ENCODE data around the gene ZCCHC17.

DNA sequence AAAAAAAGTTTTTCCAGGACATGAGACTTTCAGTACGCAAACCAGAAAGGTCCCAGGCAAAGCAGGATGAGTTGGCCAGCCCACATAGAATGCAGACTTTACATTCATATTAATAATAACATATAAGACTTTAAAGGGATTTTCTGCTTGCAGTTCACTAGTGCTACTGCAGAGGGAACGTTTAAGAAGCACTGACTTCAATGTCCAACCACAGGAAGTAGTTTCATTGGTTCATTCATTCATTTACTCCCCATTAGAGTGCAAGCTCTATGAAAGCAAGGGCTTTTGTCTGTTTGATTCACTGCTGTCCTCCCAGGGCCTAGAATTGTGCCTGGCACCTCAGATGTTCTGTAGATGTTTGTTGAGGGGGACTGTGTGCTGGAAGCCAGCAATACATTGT is 104.4 kb downstream of the ZCCHC17 start:
- TF ChIP-seq REST (IDR thresholded peaks at IDR 0.05; ENCODE audit: insufficient replicate concordance, low read depth) (no peak), POLR2AphosphoS5 (IDR thresholded peaks at IDR 0.05; ENCODE audit: low read depth) (no peak), GABPA (IDR thresholded peaks at IDR 0.05; ENCODE audit: low read depth) (no peak)
- TF ChIP-seq, protein P1, sequence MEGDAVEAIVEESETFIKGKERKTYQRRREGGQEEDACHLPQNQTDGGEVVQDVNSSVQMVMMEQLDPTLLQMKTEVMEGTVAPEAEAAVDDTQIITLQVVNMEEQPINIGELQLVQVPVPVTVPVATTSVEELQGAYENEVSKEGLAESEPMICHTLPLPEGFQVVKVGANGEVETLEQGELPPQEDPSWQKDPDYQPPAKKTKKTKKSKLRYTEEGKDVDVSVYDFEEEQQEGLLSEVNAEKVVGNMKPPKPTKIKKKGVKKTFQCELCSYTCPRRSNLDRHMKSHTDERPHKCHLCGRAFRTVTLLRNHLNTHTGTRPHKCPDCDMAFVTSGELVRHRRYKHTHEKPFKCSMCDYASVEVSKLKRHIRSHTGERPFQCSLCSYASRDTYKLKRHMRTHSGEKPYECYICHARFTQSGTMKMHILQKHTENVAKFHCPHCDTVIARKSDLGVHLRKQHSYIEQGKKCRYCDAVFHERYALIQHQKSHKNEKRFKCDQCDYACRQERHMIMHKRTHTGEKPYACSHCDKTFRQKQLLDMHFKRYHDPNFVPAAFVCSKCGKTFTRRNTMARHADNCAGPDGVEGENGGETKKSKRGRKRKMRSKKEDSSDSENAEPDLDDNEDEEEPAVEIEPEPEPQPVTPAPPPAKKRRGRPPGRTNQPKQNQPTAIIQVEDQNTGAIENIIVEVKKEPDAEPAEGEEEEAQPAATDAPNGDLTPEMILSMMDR (IDR thresholded peaks at IDR 0.05; ENCODE audit: insufficient read depth, low read length), result no peak

Data from HL-60 (cell line).